Measurements from ENCODE around the gene HOXA10.

GRCh38 chr7:27179030-27179429 lies 4.9 kb upstream of the HOXA10 start:
- no peak for TF ChIP-seq POLR2A (IDR thresholded peaks at IDR 0.05)
- TF ChIP-seq EP300 (IDR thresholded peaks at IDR 0.05) = no peak
